T-helper 1 cell (primary cell): ENCODE measurements around the gene TMEM18.
A peak's percentile ranks its signal among the peaks of the same experiment; 100 is the strongest.

Experiments
- DNase-seq, 5 donors: peaks; one replicate each; pipeline ENCODE4 v3.0.0-alpha.2; 2012 to 2020

Gene TMEM18

DNA sequence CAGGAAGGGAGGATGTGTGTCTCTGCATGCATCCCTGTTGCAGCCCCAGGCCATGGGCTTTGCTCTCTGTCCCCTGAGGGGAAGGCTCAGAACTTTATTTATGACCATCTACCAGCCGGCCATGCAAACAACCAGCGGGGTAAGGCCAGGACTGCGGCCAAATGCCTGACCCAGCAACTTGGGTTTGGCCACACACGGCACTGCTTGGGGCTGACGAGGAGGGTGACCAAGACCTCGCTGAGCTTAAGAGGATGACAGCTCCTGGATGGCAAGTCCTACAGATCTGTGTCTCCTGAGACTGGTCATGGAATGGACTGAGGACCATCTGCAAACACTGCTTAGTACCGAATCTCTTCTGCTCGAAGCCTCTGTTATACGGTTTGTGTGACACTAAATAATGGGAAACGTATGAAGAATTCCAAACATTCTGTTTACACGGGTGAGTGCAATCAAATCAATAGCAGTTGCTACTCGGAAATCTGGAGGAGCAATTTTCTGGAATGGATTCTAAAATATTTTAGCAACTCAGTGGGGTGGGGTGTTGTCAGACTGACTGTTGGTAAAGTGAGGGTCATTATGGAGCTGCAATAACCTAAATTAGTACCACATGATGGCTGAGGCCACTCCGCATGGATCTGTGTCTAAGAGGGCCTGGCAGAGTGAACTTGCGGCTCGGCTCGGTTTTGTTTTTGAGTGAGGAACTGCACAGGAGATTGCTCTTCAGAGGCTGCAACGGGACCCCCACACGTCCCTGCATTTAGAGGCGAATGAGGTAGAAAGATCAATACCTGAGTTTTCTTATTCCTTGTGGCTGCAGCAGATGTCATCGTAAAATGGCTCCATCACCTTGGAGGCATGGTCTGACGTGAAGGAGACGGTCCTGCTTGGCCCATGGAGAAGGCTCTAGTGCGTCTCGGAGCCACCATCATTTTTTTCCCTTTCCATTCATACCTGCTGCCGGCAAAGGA is 26.6 kb downstream of the TMEM18 start:
- DNase-seq = no peak

DNA sequence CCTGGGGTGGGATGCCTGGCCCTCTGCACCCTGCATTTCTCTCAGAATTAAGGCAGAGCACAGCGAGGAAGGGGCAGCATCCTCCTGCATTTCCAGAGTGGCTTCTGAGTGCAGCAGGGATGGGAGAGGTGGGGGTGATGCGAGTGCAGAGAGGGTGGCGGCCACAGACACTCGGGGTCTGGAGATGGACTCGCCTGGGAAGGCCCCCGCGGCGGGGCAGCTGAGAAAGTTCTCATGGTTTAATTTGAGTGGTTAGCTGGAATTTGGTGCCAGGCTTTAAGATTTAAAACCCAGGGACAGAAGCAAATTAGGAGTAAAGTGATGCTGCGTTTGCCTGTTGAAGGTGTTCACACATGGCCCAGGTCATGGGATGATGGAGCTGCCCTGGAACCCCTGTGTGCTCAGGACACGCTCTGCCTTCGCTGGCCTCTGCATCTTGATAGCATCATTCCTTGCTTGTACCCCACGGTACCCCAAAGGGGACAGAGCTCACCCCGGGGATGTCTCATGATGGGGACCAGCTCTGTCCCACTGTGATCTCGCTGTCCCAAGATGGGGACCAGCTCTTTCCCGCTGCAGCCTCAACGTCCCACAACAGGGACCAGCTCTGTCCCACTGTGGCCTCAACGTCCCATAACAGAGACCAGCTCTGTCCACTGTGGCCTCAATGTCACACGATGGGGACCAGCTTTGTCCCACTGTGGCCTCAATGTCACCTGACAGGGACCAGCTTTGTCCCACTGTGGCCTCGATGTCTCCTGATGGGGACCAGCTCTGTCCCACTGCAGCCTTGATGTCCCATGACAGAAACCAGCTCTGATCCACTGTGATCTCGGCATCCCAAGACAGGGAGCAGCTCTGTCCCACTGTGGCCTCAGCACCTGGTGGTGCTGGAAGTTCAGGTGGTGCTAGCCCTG is 27.5 kb downstream of the TMEM18 start:
- DNase-seq = no peak

DNA sequence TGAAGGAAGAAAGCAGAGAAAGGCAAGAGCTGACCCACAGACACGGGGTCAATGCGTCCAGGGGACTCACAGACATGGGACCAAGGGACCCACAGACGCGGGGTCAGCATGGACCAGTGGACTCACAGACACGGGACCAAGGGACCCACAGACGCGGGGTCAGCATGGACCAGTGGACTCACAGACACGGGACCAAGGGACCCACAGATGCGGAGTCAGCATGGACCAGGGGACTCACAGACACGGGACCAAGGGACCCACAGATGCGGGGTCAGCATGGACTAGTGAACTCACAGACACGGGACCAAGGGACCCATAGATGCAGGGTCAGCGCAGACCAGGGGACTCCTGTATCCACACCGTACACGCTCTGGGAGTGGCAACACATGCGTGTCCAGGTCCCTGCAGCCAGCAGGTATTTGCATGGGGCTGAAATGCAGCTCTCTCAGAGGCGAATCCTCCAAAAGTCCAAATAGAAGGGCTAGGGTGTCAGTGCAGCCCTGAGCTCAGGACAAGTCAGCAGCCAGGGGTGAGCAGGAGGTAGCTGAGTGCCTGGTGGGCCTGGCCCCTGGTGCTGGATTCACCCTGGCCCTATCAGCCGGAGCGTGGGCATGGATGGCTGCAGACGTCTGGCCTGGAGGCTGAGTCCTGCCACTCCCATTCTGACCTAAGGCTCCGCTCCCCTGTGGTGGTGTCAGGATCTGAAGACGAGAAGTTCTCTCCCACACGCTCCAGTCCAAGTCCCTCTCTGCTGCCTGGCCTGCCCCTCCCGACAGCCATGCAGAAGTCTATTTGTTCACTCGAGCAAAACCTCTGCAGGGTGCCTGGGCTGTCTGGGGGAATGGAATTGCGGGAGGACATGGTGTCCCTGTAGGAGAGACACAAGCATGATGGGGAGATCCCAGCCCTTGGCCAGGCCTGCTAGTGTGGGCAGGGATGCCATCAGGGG is 28.5 kb downstream of the TMEM18 start:
- DNase-seq = no peak

DNA sequence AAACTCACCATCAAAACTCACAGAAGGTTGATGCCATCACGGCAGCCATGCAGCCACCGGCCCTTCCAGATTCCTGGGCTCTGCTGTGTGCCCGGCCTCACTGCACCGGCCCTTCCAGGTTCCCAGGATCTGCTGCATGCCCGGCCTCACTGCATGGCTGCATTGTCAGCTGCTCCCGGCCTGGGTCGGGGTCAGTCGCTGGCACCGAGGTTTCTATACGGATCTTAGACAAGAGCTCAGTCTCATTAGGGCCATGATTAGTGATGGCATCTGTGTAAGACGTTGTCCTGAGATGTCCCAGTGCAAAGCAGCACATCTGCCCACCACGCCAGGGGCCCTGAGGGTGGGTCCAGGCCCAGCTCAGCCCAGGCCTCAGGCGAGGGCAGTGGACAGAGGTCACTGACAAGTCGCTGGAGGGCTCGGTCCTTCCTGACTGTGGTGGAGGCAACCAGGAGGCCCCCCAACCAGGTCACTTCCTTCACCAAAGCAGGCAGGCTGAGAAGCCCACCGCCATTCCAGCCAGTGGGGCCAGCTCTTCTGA is 29.4 kb downstream of the TMEM18 start:
- no peak for DNase-seq

DNA sequence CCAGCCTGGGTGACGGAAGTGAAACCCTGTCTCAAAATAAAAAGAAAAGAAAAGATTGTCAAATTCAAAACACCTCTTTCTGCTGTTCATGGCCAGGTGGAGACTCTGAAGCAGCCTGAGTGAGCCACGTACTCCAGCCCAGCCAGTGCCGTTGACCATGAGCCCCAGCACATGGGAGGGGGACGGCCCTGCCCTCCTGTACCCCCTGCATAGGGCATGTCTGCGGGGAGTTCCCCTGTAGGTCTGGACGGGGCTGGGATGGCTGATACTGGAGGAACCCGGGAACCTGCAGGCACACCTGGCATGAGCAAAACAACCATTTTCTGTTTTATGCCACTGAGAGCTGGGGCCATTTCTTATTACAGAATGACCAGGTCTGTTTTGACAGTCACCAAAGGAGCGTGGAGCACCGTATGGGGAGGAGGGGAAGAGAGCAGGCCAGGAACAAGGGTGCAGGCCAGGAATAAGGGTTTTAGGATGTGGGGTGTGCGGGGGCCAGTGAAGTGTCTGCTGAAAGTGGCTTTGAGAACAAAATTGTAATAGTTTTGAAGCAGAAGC is 30.1 kb downstream of the TMEM18 start:
- DNase-seq = no peak

DNA sequence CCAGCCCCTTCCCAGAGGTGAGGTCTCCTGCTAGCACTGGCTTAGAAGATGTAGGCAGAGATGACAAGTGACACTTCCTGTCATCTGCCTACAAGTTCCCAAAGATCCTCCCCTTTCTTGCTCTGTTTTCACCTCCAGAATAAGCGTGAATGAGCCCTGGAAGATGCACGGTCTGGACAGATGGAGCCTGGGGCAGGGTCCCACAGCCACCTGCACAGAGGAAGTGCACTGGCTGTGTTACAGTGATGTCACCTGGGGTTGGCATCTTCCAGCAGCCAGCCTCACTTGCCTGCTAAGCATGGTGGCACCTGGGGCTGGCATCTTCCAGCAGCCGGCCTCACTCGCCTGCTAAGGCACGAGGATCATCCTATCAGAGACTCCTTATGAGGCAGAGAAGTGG is 32.3 kb downstream of the TMEM18 start:
- DNase-seq = no peak

DNA sequence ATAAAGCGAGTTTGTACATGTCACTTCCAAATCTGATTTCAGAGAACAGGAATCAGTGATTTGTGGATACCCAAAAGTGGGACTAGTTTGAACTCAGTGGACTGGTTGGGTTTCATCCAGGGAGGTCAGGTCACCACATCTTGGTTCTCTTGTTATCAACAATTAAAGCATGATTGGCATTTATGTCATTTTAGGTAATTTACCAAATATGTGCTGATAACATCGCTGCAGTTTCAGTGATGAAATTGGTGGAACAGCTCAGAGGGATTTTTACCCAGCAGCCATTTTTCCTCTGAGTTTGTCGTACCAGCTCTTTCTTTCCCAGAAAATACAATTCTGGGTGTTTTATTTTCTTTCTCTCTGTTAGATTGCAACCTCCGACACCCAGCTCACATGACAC is 33.4 kb downstream of the TMEM18 start:
- DNase-seq = no peak

DNA sequence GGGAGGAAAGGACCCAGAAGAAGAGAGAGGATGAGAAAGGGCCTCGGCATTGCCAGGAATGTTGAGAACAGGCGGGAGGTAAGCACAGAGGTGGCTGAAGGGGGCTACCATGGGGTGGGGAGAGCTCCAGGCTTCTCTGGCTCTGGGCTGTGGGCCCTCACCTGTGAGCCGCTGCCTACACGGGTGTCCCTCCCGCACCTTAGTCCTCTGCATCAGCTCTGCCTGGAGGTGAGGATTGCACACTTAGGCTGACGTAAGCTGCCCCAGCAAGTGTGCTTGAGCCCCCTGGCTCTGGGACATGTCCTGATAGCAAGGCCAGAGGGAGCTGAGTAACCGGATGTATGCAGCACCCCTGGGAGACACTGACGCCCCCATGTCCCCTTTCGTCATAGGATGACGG is 33.9 kb downstream of the TMEM18 start:
- no peak for DNase-seq

DNA sequence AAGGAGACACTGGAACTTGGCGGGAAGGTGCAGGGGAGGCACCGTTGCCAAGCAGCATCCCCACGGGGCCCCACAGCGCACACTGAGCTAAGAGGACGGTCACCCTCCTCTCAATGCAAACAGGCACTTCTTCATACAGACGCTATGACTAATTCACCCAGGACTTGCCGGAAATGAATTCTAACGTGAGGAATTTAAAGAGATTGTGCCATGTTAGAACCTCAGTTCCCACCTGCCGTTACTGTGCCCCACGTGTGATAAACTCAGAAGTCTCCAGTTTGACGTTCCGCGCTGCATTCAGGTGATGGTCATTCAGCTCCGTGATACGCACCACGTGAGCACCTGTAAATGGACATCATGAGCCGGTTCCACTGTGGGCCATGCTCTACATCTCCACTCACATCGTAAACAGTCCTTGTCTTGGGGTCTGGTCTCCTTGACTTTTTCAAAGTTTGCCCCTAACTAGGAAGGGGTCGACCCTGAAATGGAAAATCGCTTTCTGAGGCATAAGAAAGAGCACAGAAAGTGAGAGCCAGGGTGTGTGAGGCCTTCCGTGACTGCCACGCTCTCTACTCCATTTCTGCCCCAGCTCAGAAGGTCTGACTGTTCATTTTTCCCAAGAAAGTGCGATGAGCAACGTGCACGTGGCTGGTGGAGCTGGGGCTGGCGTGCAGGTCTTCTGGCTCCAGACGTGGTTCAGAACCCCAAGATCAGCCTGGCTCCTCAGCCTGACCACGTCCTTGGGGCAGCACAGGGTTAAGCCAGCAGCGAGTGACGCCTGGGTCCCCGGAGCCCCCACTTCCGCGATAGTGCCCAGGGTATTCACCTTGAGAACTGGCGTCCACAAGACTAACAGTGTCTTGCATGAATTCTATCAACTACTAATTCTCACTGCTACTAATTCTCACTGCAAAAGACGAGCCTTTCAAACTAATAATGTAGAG is 35.1 kb downstream of the TMEM18 start:
- DNase-seq = no peak

DNA sequence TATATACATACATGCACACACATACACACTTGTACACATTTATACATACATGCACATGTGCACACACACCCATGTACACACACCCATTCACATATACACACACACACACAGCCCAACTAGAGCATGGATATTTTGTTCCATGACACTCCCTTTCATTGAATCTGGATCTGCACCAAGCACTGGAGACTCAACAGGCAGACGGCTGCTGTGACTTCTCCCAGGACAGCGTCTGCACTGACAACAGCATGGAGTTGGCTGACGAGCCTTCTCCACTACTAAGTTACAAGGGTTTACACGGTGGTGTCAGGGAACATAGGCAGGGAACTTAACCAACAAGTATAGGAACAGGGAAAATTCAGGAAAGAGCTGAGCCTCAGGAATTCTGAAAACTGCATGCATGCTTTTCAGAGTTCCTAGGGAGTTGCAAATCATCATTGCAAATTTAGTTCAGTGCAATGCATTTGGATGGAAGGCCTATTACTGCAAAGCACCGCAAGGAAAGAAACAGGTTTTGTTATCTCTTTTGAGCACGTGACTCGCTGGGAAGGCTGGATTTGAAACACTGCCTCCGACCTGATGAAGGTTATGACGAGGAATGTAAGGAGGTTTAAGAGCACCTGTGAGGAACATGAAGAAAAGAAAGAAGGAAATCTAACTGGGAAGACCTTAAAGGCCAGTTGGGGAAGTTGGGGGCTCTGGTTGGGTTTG is 35.9 kb downstream of the TMEM18 start:
- no peak for DNase-seq

DNA sequence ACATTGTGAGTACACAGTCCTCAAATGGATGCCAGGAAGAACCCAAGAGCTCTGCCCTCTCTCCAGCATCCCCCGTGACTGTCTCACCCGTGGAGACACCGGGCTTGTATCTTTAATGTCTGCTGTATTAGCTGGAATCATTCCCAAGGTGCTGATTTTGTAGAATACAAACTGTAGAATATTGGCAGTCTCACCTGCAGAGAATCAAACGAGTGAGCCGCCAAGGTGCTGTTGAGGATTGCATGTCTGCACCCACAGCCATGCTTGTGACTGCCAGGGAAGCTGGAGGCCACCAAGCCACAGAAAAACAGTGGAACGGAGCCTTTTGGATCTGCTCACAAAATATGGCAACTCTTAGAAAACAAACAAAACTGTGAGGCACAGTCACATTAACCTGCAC is 37.5 kb downstream of the TMEM18 start:
- DNase-seq = no peak

DNA sequence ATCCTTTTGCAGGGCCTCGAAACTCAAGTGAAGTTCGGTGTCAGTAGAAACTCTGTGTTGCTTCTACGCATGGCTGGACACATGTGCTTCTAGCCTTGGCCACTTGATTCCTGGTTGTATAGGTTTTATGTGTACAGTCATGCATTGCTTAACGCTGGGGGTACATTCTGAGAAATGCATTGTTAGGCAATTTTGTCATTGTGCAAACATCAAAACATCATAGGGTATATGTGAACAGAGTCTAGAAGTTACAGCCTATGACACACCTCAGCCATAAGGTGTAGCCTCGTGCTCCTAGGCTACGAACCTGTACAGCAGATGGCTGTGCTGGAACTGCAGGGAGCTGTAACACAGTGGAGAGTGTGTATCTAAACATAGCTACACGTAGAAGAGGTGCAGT is 39.4 kb downstream of the TMEM18 start:
- DNase-seq = no peak

DNA sequence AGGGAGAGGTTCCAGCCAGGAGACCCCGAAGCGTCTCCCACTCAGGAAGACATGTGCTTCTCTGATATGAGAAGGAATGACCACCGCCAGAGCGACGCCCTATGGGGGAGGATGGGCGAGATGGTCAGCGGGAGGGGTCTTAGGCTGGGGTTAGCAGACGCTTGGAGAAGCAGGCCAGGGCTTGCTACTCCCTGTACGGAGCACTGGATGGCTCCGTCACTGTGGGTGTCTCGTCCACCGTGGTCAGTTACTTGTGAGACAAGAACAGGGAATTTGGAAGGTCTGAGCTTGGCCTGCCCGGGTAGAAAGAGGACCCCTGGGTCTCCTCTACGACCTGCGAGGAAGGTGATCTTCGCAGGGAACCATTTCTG is 39.8 kb downstream of the TMEM18 start:
- DNase-seq = no peak

DNA sequence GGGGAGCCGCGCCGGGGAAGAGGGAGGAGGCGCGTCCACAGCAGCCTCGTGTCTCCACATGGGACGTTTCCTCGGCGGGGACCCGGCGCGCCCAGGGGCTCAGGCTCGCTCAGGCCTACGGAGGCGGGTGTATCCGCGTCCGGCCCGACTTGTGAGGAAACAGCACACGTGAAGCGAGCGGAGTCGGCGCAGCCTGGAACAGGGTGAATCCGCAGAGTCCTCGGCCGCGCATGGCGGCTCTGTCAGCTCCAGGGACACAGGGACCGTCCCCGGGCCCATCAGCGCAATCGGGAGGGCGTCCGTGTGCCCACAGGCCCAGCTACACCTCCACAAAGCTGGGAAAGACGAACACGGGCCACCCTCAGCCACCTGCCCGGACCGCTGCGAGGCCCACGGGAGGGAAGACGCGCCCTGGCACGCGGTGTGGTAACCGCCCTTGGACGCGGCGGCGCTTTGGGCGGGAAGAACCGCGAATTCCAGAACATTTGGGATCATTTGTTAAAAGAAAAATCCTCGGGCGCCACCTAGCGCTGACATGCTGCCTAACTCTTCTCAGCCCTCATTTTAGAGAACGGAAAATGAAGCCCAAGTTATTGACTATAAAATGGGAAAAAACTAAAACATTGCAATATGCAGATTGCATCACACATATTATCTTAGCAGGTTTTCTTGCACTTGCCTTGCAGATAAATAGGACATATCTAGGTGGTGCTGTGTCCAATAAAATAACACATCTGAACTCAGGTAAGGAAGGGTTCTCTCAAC is 40.4 kb downstream of the TMEM18 start:
- DNase-seq = peak in 3 of 5 donors; percentile 10 to 48 (median 34)

DNA sequence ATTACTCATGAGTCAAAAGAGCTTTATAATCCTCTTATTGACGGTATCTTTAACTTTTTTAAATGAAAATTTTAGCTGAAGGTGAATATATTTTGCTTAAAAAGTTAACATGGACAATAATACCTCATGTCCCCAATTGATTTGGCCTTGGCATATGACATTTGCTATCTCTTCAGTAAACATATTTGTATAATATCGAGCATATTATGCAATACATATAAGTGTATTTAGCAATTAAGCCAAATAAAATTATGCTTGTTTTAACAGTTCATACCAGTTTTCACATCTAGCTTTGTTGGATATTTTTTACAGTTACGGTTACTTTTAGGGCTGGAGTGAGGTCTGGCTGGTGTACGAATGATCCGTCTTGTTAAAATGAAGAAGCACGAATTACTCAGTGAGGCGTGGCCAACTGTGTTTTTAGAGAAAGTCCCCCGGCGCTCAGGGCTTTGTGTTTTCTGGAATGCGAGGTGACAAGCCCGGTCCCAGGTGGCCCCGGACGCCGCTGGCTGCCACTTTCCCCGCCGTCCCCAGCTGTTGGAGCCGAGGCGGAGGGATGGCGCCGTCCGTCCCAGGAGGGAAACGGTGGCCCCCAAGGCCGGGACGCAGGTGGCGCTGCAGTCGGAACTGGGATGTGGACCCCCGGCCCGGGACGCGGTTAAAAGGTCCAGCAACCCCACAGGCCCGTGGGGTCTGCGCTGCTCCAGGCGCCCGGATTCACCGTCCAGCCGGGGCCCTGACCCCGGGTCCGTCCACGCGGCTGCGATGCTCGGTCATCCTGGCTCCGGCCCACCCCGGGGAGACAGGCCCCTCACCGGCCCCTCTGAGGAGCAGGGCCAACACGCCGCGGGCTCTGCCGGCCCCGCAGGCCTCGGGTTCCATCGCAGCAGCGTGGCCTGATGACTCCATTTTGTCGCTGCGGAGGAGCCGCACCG is 41.3 kb downstream of the TMEM18 start:
- DNase-seq = no peak

DNA sequence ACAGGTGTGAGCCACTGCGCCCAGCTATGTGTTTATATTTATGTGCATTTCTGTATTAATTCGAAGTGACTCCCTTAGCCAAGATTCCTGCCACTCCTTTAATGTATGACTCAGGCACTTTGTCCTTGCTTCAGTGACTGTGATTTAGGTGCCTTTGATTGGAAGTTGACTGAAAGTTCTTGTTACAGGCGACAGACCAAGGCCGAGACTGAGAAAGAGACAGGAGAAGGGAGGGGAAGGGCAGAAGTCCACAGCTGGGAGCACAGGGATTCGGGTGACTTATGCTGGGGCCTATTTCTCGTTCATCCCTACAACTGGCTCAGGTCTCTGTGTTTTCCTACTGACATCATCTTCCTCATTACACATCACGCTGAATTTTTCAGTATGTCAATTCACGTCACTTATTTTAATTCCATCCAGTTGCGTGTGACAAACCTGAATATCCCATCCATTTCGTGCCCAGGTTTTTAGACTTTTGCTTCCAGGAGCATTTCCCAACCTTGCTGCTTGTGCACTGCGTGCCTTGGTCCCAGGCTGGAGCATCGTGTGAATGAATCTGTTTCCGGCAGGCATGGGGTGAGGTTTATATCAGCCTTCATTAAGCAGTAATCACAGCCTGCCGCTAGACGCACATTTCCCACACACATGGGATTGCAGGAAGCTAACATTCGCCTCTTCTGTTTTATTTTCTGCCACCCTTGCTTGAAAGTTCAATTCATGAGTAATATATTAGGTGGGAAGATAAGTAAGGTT is 42.4 kb downstream of the TMEM18 start:
- no peak for DNase-seq

DNA sequence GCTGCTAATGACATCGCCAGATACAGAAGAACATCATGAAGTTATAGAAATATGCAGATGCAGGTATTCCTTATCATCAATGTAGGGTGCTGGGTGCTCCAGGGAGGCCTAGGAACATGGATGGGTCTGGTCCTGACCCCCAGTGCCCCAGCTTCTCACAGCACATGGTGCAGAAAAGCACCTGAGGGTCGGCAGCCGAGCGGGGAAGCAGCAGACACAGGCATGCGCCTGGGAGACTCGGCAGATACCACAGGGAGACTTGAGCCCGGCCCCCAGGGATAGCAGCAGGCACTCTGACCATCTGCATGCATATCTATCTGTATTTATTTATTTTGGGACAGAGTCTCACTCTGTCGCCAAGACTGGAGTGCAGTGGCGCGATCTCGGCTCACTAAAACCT is 43.2 kb downstream of the TMEM18 start:
- DNase-seq = no peak
